ENCODE measurements around the gene NDFIP2.
A peak's percentile ranks its signal among the peaks of the same experiment; 100 is the strongest.

The NDFIP2 gene

GRCh38 chr13:79525064-79525857 lies 44.3 kb downstream of the NDFIP2 start:
- Histone ChIP-seq H3K27me3 (ENCODE audit: insufficient read depth, poor library complexity, severe bottlenecking) (no peaks in the 10 kb centered on the region), H3K27ac (replicated peaks) (no peak overlapping the region; the same call in 1 of the 2 replicates), H3K4me3 (replicated peaks; ENCODE audit: insufficient read depth, low read length) (no peak overlapping the region)
- TF ChIP-seq, protein P1, sequence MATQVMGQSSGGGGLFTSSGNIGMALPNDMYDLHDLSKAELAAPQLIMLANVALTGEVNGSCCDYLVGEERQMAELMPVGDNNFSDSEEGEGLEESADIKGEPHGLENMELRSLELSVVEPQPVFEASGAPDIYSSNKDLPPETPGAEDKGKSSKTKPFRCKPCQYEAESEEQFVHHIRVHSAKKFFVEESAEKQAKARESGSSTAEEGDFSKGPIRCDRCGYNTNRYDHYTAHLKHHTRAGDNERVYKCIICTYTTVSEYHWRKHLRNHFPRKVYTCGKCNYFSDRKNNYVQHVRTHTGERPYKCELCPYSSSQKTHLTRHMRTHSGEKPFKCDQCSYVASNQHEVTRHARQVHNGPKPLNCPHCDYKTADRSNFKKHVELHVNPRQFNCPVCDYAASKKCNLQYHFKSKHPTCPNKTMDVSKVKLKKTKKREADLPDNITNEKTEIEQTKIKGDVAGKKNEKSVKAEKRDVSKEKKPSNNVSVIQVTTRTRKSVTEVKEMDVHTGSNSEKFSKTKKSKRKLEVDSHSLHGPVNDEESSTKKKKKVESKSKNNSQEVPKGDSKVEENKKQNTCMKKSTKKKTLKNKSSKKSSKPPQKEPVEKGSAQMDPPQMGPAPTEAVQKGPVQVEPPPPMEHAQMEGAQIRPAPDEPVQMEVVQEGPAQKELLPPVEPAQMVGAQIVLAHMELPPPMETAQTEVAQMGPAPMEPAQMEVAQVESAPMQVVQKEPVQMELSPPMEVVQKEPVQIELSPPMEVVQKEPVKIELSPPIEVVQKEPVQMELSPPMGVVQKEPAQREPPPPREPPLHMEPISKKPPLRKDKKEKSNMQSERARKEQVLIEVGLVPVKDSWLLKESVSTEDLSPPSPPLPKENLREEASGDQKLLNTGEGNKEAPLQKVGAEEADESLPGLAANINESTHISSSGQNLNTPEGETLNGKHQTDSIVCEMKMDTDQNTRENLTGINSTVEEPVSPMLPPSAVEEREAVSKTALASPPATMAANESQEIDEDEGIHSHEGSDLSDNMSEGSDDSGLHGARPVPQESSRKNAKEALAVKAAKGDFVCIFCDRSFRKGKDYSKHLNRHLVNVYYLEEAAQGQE (IDR thresholded peaks at IDR 0.05; ENCODE audit: insufficient replicate concordance, low read depth), result no peak
- TF ChIP-seq GABPA (IDR thresholded peaks at IDR 0.05; ENCODE audit: low read depth), result no peak
- no peak for TF ChIP-seq SPI1 (IDR thresholded peaks at IDR 0.05; ENCODE audit: borderline replicate concordance, low read depth)
- TF ChIP-seq, protein P2, sequence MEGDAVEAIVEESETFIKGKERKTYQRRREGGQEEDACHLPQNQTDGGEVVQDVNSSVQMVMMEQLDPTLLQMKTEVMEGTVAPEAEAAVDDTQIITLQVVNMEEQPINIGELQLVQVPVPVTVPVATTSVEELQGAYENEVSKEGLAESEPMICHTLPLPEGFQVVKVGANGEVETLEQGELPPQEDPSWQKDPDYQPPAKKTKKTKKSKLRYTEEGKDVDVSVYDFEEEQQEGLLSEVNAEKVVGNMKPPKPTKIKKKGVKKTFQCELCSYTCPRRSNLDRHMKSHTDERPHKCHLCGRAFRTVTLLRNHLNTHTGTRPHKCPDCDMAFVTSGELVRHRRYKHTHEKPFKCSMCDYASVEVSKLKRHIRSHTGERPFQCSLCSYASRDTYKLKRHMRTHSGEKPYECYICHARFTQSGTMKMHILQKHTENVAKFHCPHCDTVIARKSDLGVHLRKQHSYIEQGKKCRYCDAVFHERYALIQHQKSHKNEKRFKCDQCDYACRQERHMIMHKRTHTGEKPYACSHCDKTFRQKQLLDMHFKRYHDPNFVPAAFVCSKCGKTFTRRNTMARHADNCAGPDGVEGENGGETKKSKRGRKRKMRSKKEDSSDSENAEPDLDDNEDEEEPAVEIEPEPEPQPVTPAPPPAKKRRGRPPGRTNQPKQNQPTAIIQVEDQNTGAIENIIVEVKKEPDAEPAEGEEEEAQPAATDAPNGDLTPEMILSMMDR (IDR thresholded peaks at IDR 0.05; ENCODE audit: insufficient read depth, low read length), result no peak
- no peak for TF ChIP-seq POLR2AphosphoS5 (IDR thresholded peaks at IDR 0.05; ENCODE audit: low read depth)
- peak in 1 of 2 experiments; percentile 73 for DNase-seq (ENCODE audit: low read depth in 1 of 2, low spot score in 1 of 2)

GRCh38 chr13:79527698-79528097 lies 46.7 kb downstream of the NDFIP2 start:
- TF ChIP-seq, protein P1 (IDR thresholded peaks at IDR 0.05; ENCODE audit: insufficient replicate concordance, low read depth), result no peak
- no peak for TF ChIP-seq POLR2AphosphoS5 (IDR thresholded peaks at IDR 0.05; ENCODE audit: low read depth)
- TF ChIP-seq SPI1 (IDR thresholded peaks at IDR 0.05; ENCODE audit: borderline replicate concordance, low read depth), result no peak
- no peak for TF ChIP-seq GABPA (IDR thresholded peaks at IDR 0.05; ENCODE audit: low read depth)
- TF ChIP-seq, protein P2 (IDR thresholded peaks at IDR 0.05; ENCODE audit: insufficient read depth, low read length), result no peak
- no peak for DNase-seq (ENCODE audit: low read depth in 1 of 2, low spot score in 1 of 2)
- no peaks in the 10 kb centered on the region for H3K27me3 ChIP-seq (ENCODE audit: insufficient read depth, poor library complexity, severe bottlenecking)
- H3K27ac ChIP-seq (replicated peaks), result no peak overlapping the region
- H3K4me3 ChIP-seq (replicated peaks; ENCODE audit: insufficient read depth, low read length), result no peak overlapping the region

DNA sequence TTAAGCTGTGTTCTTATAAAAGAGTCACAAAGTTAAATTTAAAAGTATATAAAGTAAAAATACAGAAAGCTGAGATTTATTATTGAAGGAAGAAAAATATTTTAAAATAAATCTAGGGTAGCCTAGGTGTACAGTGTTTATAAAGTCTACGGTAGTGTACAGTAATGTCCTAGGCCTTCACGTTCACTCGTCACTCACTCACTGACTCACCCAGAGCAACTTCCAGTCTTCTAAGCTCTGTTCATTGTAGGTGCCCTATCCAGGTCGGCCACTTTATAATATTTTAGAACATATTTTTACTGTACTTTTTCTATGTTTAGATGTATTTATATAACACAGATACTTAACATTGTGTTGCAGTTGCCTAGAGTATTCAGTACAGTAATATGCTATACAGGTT lies 47.4 kb downstream of the NDFIP2 start:
- Histone ChIP-seq H3K4me3 (replicated peaks; ENCODE audit: insufficient read depth, low read length) (no peak overlapping the region), H3K27ac (replicated peaks) (no peak overlapping the region), H3K27me3 (ENCODE audit: insufficient read depth, poor library complexity, severe bottlenecking) (no peaks in the 10 kb centered on the region)
- DNase-seq (ENCODE audit: low read depth in 1 of 2, low spot score in 1 of 2), result no peak
- TF ChIP-seq POLR2AphosphoS5 (IDR thresholded peaks at IDR 0.05; ENCODE audit: low read depth) (no peak), GABPA (IDR thresholded peaks at IDR 0.05; ENCODE audit: low read depth) (no peak), SPI1 (IDR thresholded peaks at IDR 0.05; ENCODE audit: borderline replicate concordance, low read depth) (no peak)
- TF ChIP-seq, protein P2 (IDR thresholded peaks at IDR 0.05; ENCODE audit: insufficient read depth, low read length), result no peak
- TF ChIP-seq, protein P1 (IDR thresholded peaks at IDR 0.05; ENCODE audit: insufficient replicate concordance, low read depth), result no peak

All from HL-60 (cell line).